GM10248 (cell line): ENCODE measurements around the gene CELF5.

Experiments used
- CTCF ChIA-PET: fragments of 300-600 bp; sonication (Branson Sonifier 250); formaldehyde crosslinking; extraction: SDS; loops from one replicate; lab custom pipeline; 2021; ENCODE audit warnings: antibody characterized with exemption; lab: Yijun Ruan, JAX
- POLR2A ChIA-PET: fragments of 350-650 bp; sonication (Branson Sonifier 250); formaldehyde crosslinking; extraction: SDS; loops from one replicate; lab custom pipeline; 2020; ENCODE audit warnings: antibody characterized with exemption; lab: Yijun Ruan, JAX
- DNase-seq: peaks from one replicate; pipeline ENCODE4 v3.0.0; 2012; ENCODE audit errors: extremely low spot score
- CTCF ChIP-seq: IDR thresholded peaks from 2 replicates; pipeline ENCODE4 v1.5.1; 2012; ENCODE audit warnings: mild to moderate bottlenecking, low read depth; ENCODE audit errors: extremely low read depth, missing control alignments, control extremely low read depth

The CELF5 gene

DNA sequence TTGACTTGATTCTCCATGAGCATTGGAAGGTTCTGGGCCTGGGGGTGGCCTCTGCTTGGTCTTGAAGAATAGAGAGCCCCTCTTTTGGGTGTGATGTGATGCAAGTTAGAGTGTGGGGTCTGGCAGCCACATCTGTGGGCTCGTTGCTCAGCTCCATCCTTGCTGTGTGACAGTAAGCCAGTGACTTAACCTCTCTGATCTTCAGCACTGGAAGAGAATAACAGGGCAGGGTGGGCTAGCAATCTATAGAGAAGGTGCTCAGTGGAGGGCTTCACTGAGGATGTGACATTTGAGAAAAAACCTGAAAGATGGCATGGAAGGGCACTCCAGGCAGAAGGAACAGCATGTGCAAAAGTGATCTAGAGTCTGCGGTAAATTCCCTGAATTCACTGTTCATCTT is 28.2 kb downstream of the CELF5 start:
- no peak for DNase-seq
- POLR2A ChIA-PET: no interaction called here
- CTCF ChIA-PET: interaction anchor here (1.3 to 1.6 kb wide), 2 partner anchors 14 to 144 kb away, joined by 3 to 5 read pairs; no protein-coding TSS in a partner anchor
- no peak for TF ChIP-seq CTCF

DNA sequence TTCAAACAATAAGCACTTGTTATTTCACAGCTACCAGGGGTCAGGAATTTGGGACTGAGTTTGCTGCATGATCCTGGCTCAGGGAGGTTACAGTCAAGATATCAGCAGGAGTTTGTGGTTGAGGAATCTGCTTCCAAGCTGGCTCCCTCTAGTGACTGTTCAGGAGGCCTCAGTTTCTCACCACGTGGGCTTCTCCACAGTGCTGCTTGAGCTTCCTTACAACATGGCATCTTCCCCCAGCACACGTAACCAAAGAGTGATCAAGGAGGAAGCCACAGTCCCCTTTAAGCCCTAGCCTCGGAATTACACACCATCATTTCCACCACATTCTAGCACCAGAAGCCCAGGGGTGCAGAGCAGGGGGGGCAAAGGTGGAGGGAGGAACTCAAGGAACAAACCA is 28.8 kb downstream of the CELF5 start:
- DNase-seq: no peak
- POLR2A ChIA-PET: no interaction called here
- CTCF ChIA-PET: interaction anchor here (1.0 to 1.6 kb wide), 4 partner anchors 14 to 145 kb away, joined by 3 to 5 read pairs (median 4); no protein-coding TSS in a partner anchor
- no peak for TF ChIP-seq CTCF

GRCh38 chr19:3254520-3254919 is 30.1 kb downstream of the CELF5 start:
- POLR2A ChIA-PET: no interaction called here
- DNase-seq: no peak
- CTCF ChIA-PET: interaction anchor here (1.6 kb wide), 1 partner anchor 146 kb away, joined by 5 read pairs; no protein-coding TSS in a partner anchor
- TF ChIP-seq CTCF: no peak

DNA sequence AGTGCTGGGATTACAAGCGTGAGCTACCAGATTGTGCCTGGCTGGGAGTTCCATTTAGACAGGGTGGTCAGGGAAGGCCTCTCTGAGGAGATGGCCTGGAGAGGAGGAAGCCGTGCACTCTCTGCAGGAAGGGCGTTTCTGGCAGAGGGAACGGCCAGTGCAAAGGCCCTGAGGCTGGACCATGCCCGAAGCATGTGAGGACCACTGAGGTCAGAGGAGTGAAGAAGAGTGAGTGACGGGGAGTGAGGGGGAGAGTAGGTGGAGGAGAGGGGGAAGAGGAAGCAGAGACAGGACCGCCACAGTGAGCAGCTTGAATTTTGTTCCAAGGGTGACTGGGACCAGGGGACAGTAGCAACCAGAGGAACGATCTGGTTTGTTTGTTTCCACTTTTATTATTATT is 32.6 kb downstream of the CELF5 start:
- DNase-seq: no peak
- CTCF ChIA-PET: interaction anchor here (1.7 kb wide), 1 partner anchor 228 kb away, joined by 3 read pairs; no protein-coding TSS in a partner anchor
- POLR2A ChIA-PET: no interaction called here
- TF ChIP-seq CTCF: no peak

DNA sequence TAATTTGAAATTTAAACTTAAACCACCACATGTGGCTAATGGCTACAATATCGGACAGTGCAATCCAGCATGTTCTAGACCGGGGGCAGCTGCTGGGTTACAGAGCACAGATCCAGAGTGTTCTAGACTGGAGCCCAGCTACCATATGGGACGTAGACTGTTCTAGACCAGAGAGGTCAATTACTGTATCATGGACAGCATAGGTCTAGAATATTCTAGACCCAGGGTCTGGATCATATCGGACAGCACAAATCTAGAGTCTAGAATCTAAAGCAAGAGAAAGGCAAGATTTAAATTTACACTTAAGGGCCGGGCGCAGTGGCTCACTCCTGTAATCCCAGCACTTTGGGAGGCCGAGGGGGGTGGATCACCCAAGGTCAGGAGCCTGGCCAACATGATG is 37.9 kb downstream of the CELF5 start:
- DNase-seq: no peak
- TF ChIP-seq CTCF: no peak
- ChIA-PET CTCF (interaction anchor here (0.8 to 1.5 kb wide), 2 partner anchors 13 to 43 kb away, joined by 3 to 4 read pairs; no protein-coding TSS in a partner anchor), POLR2A (no interaction called here)

GRCh38 chr19:3263866-3264265 is 39.4 kb downstream of the CELF5 start:
- TF ChIP-seq CTCF: no peak
- DNase-seq: no peak
- ChIA-PET CTCF (interaction anchor here (1.4 kb wide), 1 partner anchor 12 kb away, joined by 4 read pairs; no protein-coding TSS in a partner anchor), POLR2A (no interaction called here)
